Putamen (tissue), 1 donor: Measurements from ENCODE around the gene KLHL10.

Experiments used
- DNase-seq: peaks from one replicate; pipeline ENCODE4 v3.0.0-alpha.2; 2016; ENCODE audit warnings: low spot score

The KLHL10 gene

GRCh38 chr17:41837761-41838538 lies at the start of gene KLHL10:
Gene KLHL10 (plus strand): TSS chr17:41837825. CDS start chr17:41837933, 108 bp downstream.
- no peak for DNase-seq

GRCh38 chr17:41792845-41793783 lies 44.5 kb upstream of the KLHL10 start:
- no peak for DNase-seq

GRCh38 chr17:41793784-41794539 lies 43.7 kb upstream of the KLHL10 start:
- DNase-seq: no peak

- no peak for DNase-seq
Measured at GRCh38 chr17:41794540-41794975, 43.1 kb upstream of the KLHL10 start.

- no peak for DNase-seq
Measured at GRCh38 chr17:41796121-41796895, 41.3 kb upstream of the KLHL10 start.

- no peak for DNase-seq
Measured at GRCh38 chr17:41797377-41797776, 40.2 kb upstream of the KLHL10 start.

- no peak for DNase-seq
Measured at GRCh38 chr17:41799366-41799765, 38.3 kb upstream of the KLHL10 start.

- no peak for DNase-seq
Measured at GRCh38 chr17:41800601-41801373, 36.8 kb upstream of the KLHL10 start.

- peak; percentile 61 for DNase-seq
Measured at GRCh38 chr17:41801374-41802271, 36.0 kb upstream of the KLHL10 start.

- no peak for DNase-seq
Measured at GRCh38 chr17:41803049-41804020, 34.3 kb upstream of the KLHL10 start.

- DNase-seq: no peak
Measured at GRCh38 chr17:41806685-41807445, 30.8 kb upstream of the KLHL10 start.

- no peak for DNase-seq
Measured at GRCh38 chr17:41810659-41811548, 26.7 kb upstream of the KLHL10 start.

- DNase-seq: peak; percentile 68
Measured at GRCh38 chr17:41811549-41812380, 25.9 kb upstream of the KLHL10 start, which contains the start of gene P3H4. Gene P3H4 (minus strand): TSS chr17:41811949. CDS start chr17:41811915, 34 bp downstream.

- DNase-seq: peak; percentile 28
Measured at GRCh38 chr17:41812381-41813151, 25.1 kb upstream of the KLHL10 start, which contains the start of gene FKBP10. Gene FKBP10 (plus strand): TSS chr17:41813004. CDS start chr17:41813035, 31 bp downstream.
